Mesenchymal stem cell (in vitro differentiated cells and primary cell): Measurements from ENCODE around the gene TACSTD2.

ENCODE experiments used
- DNase-seq: peaks from one replicate; pipeline ENCODE4 v3.0.0-alpha.2; 2013
- H2AFZ ChIP-seq: one replicate; pipeline ENCODE4 v1.6.1; 2013; ENCODE audit warnings: low read depth, mild to moderate bottlenecking, control low read depth, inconsistent platforms, low read length, moderate library complexity
- H2AK5ac ChIP-seq: 2 replicates; pipeline ENCODE4 v1.6.1; 2013; ENCODE audit warnings: low read length, moderate library complexity, mild to moderate bottlenecking, inconsistent platforms; ENCODE audit not compliant: severe bottlenecking
- H2BK120ac ChIP-seq: one replicate; pipeline ENCODE4 v1.6.1; 2013; ENCODE audit warnings: low read depth, mild to moderate bottlenecking, inconsistent platforms, low read length, moderate library complexity
- H2BK12ac ChIP-seq, 2 experiments: one replicate each; pipeline ENCODE4 v1.6.1; 2013; ENCODE audit warnings: inconsistent platforms in 2 of 2, low read length in 2 of 2, mild to moderate bottlenecking in 2 of 2, moderate library complexity in 2 of 2, control low read depth in 1 of 2
- H2BK15ac ChIP-seq: one replicate; pipeline ENCODE4 v1.6.1; 2013; ENCODE audit warnings: mild to moderate bottlenecking, low read depth, inconsistent platforms; ENCODE audit not compliant: poor library complexity, severe bottlenecking
- H2BK5ac ChIP-seq: 2 replicates; pipeline ENCODE4 v1.6.1; 2013; ENCODE audit warnings: low read depth, mild to moderate bottlenecking, low read length, control low read depth, inconsistent platforms; ENCODE audit not compliant: poor library complexity, severe bottlenecking
- H3K14ac ChIP-seq, 2 experiments: one replicate each; pipeline ENCODE4 v1.6.1; 2013; ENCODE audit warnings: inconsistent platforms in 2 of 2, low read length in 2 of 2, control low read depth in 1 of 2, mild to moderate bottlenecking in 1 of 2, moderate library complexity in 1 of 2
- H3K18ac ChIP-seq, 2 experiments: one replicate each; pipeline ENCODE4 v1.6.1; 2013; ENCODE audit warnings: inconsistent platforms in 2 of 2, low read length in 2 of 2, control low read depth in 1 of 2, low read depth in 1 of 2, mild to moderate bottlenecking in 1 of 2
- H3K23ac ChIP-seq, 2 experiments: one replicate each; pipeline ENCODE4 v1.6.1; 2013; ENCODE audit warnings: inconsistent platforms in 2 of 2, low read length in 2 of 2, mild to moderate bottlenecking in 2 of 2, moderate library complexity in 2 of 2, control low read depth in 1 of 2
- H3K27ac ChIP-seq: 2 replicates; pipeline ENCODE4 v1.5.1; 2013; ENCODE audit warnings: mild to moderate bottlenecking, moderate library complexity, low read length, control low read depth, inconsistent platforms; ENCODE audit not compliant: poor library complexity, severe bottlenecking
- H3K27me3 ChIP-seq, 2 experiments: 2 replicates each; pipeline versions ENCODE4 v1.6.1 to v1.7.0; 2013; ENCODE audit warnings: low read length in 2 of 2, mild to moderate bottlenecking in 2 of 2, moderate library complexity in 2 of 2, control low read depth in 1 of 2, inconsistent platforms in 1 of 2; ENCODE audit not compliant: control insufficient read depth in 1 of 2, insufficient read depth in 1 of 2
- H3K36me3 ChIP-seq, 2 experiments: 2 replicates each; pipeline versions ENCODE4 v1.6.1 to v1.7.0; 2013; ENCODE audit warnings: low read length in 2 of 2, control low read depth in 1 of 2, inconsistent platforms in 1 of 2, low read depth in 1 of 2, mild to moderate bottlenecking in 1 of 2; ENCODE audit not compliant: insufficient read depth in 2 of 2, control insufficient read depth in 1 of 2
- H3K4ac ChIP-seq, 2 experiments: one replicate each; pipeline ENCODE4 v1.6.1; 2013; ENCODE audit warnings: inconsistent platforms in 2 of 2, low read length in 2 of 2, mild to moderate bottlenecking in 2 of 2, moderate library complexity in 2 of 2, control low read depth in 1 of 2, low read depth in 1 of 2
- H3K4me1 ChIP-seq: 2 replicates; pipeline ENCODE4 v1.6.1; 2013; ENCODE audit warnings: low read depth, low read length, control low read depth; ENCODE audit not compliant: control insufficient read depth, insufficient read depth
- H3K4me2 ChIP-seq: 2 replicates; pipeline ENCODE4 v1.6.1; 2013; ENCODE audit warnings: low read length, mild to moderate bottlenecking, inconsistent platforms; ENCODE audit not compliant: poor library complexity, severe bottlenecking
- H3K4me3 ChIP-seq, 2 experiments: 2 replicates each; pipeline versions ENCODE4 v1.5.1 to v1.7.0; 2013; ENCODE audit warnings: low read length in 2 of 2, mild to moderate bottlenecking in 2 of 2, control low read depth in 1 of 2, low read depth in 1 of 2; ENCODE audit not compliant: insufficient read depth in 1 of 2
- H3K79me1 ChIP-seq: replicated peaks from 2 replicates; pipeline ENCODE4 v1.6.1; 2013; ENCODE audit warnings: mild to moderate bottlenecking, control low read depth, low read length, inconsistent platforms; ENCODE audit not compliant: poor library complexity, severe bottlenecking
- H3K9ac ChIP-seq: 2 replicates; pipeline ENCODE4 v1.7.0; 2013; ENCODE audit warnings: mild to moderate bottlenecking, low read length, moderate library complexity
- H3K9me3 ChIP-seq: 2 replicates; pipeline ENCODE4 v1.7.0; 2013; ENCODE audit warnings: mild to moderate bottlenecking, low read length; ENCODE audit not compliant: control insufficient read depth
- H4K8ac ChIP-seq: one replicate; pipeline ENCODE4 v1.6.1; 2013; ENCODE audit warnings: inconsistent platforms, mild to moderate bottlenecking, low read length, moderate library complexity
- H4K91ac ChIP-seq: one replicate; pipeline ENCODE4 v1.6.1; 2013; ENCODE audit warnings: mild to moderate bottlenecking, low read length, inconsistent platforms
- WGBS: methylation state at CpG from one replicate; pipeline ENCODE4 v1.1.7; 2013; ENCODE audit warnings: mixed read lengths; 5-methylcytosine and 5-hydroxymethylcytosine counted together

TACSTD2 gene

GRCh38 chr1:58576325-58576726, 726 bp downstream of the TACSTD2 start:
- Histone ChIP-seq H2AFZ (no peak overlapping the region), H3K14ac (no peak overlapping the region), H3K23ac (no peak overlapping the region), H3K9ac (peak overlapping the region; percentile 14), H4K8ac (no peak overlapping the region), H4K91ac (no peak overlapping the region), H3K36me3 (peaks cover 0 to 6% of the 10 kb centered on the region in 2 experiments), H2BK15ac (no peak overlapping the region), H2AK5ac (no peak overlapping the region), H3K4me3 (peak overlapping the region; percentile 5 to 70), H3K27me3 (peaks cover 0 to 58% of the 10 kb centered on the region in 2 experiments), H2BK120ac (no peak overlapping the region), H3K27ac (no peak overlapping the region), H3K4me2 (no peak overlapping the region), H3K9me3 (no peaks in the 10 kb centered on the region), H2BK5ac (no peak overlapping the region), H3K18ac (peak overlapping the region; percentile 54 to 78), H3K4ac (no peak overlapping the region), H3K79me1 (no peaks in the 10 kb centered on the region), H3K4me1 (peaks cover 8% of the 10 kb centered on the region), H2BK12ac (no peak overlapping the region)
- no peak for DNase-seq
- 98% methylated on average over 43 of the region's 43 CpGs for WGBS

GRCh38 chr1:58575551-58576324, 1.3 kb downstream of the TACSTD2 start:
- Histone ChIP-seq H2BK5ac (no peak overlapping the region), H3K4me2 (no peak overlapping the region), H3K9me3 (no peaks in the 10 kb centered on the region), H3K4ac (no peak overlapping the region), H3K9ac (no peak overlapping the region), H4K91ac (no peak overlapping the region), H2AFZ (no peak overlapping the region), H3K23ac (peak overlapping the region in 1 of 2 experiments; percentile 77), H3K4me1 (peaks cover 8% of the 10 kb centered on the region), H3K36me3 (peaks cover 0 to 6% of the 10 kb centered on the region in 2 experiments), H3K27me3 (peaks cover 0 to 60% of the 10 kb centered on the region in 2 experiments), H3K4me3 (peak overlapping the region in 1 of 2 experiments; percentile 70), H3K18ac (no peak overlapping the region), H2BK120ac (no peak overlapping the region), H2BK12ac (no peak overlapping the region), H4K8ac (no peak overlapping the region), H3K14ac (no peak overlapping the region), H2BK15ac (no peak overlapping the region), H2AK5ac (no peak overlapping the region), H3K27ac (no peak overlapping the region), H3K79me1 (no peaks in the 10 kb centered on the region)
- DNase-seq = no peak
- 92% methylated on average over 32 of the region's 32 CpGs for WGBS

- Histone ChIP-seq H3K36me3 (peaks cover 0 to 6% of the 10 kb centered on the region in 2 experiments), H4K91ac (no peak overlapping the region), H3K23ac (no peak overlapping the region), H3K4me2 (no peak overlapping the region), H3K4me1 (peaks cover 8% of the 10 kb centered on the region), H3K27ac (no peak overlapping the region), H3K9me3 (no peaks in the 10 kb centered on the region), H2AK5ac (no peak overlapping the region), H2BK12ac (no peak overlapping the region), H3K9ac (no peak overlapping the region), H3K4me3 (no peak overlapping the region), H2BK5ac (no peak overlapping the region), H3K18ac (no peak overlapping the region), H3K27me3 (peaks cover 0 to 60% of the 10 kb centered on the region in 2 experiments), H2AFZ (no peak overlapping the region), H2BK15ac (no peak overlapping the region), H3K14ac (no peak overlapping the region), H3K79me1 (no peaks in the 10 kb centered on the region), H4K8ac (no peak overlapping the region), H3K4ac (no peak overlapping the region), H2BK120ac (no peak overlapping the region)
- no peak for DNase-seq
- 91% methylated on average over 2 of the region's 2 CpGs for WGBS
Measured at GRCh38 chr1:58574816-58575215, 2.2 kb downstream of the TACSTD2 start.

- peaks cover 8% of the 10 kb centered on the region for H3K4me1 ChIP-seq
- H2AK5ac ChIP-seq = no peak overlapping the region
- H3K36me3 ChIP-seq = peaks cover 0 to 6% of the 10 kb centered on the region in 2 experiments
- H3K18ac ChIP-seq = no peak overlapping the region
- H3K9ac ChIP-seq = no peak overlapping the region
- no peak overlapping the region for H3K27ac ChIP-seq
- no peaks in the 10 kb centered on the region for H3K9me3 ChIP-seq
- no peak overlapping the region for H2BK120ac ChIP-seq
- no peak overlapping the region for H2BK5ac ChIP-seq
- no peaks in the 10 kb centered on the region for H3K79me1 ChIP-seq
- no peak overlapping the region for H3K4me3 ChIP-seq
- DNase-seq = no peak
- no peak overlapping the region for H3K23ac ChIP-seq
- H4K8ac ChIP-seq = no peak overlapping the region
- no peak overlapping the region for H2AFZ ChIP-seq
- no peak overlapping the region for H2BK15ac ChIP-seq
- no peak overlapping the region for H3K4me2 ChIP-seq
- no peak overlapping the region for H3K14ac ChIP-seq
- H2BK12ac ChIP-seq = no peak overlapping the region
- no peak overlapping the region for H4K91ac ChIP-seq
- peaks cover 0 to 60% of the 10 kb centered on the region in 2 experiments for H3K27me3 ChIP-seq
- no peak overlapping the region for H3K4ac ChIP-seq
- WGBS = 58% methylated on average over 2 of the region's 4 CpGs
Measured at GRCh38 chr1:58573705-58574591, 3.1 kb downstream of the TACSTD2 start.
